ENCODE results near the gene APLP2. TPM values are rescaled to one million over a fixed set of nuclear protein-coding genes. Genes with fewer than 3 reads are reported as not detected.

Gene APLP2
- total RNA-seq, 3 donors from 2014 or later (not counting 1 experiment from before 2014, with no cell fraction given) = 99.8 to 119 (median 116) TPM

DNA sequence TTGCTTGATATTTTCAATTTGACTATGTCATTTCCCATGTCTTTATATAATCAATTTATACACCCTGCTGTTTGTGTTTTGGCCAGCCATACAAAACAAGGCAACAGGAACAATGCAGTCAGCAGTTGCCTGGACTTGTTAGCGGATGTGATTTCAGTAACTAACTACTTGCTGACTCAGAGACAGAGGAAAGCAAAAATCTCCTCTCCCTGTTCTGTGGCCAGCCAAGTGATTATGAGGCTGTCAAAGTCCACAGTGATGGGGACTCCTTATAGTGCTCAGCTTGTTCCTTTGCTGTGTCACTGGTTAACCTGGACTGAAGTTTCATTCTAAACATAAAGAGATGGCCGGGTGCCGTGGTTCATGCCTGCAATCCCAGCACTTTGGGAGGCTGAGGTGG, 32.6 kb upstream of the APLP2 start:
- Mint-ChIP-seq H3K27me3 (ENCODE audit: low read depth in 2 of 2) (peaks cover 12 to 18% of the 10 kb centered on the region in 2 donors), H3K27ac (no peak overlapping the region), H3K9me3 (no peaks in the 10 kb centered on the region), H3K4me3 (no peak overlapping the region), H3K36me3 (no peaks in the 10 kb centered on the region), H3K4me1 (peaks cover 9 to 11% of the 10 kb centered on the region in 2 donors)
- no peak overlapping the region for H3K4me3 ChIP-seq (ENCODE audit: low read length)
- intact Hi-C loops (cut with micrococcal nuclease) = no loop called here
- DNase-seq (no peak), ATAC-seq (no peak)
- no peak overlapping the region for H3K27ac ChIP-seq (ENCODE audit: low read length)
- H3K9me3 ChIP-seq (ENCODE audit: control insufficient read depth, insufficient read depth, low read length) = no peaks in the 10 kb centered on the region
- TF ChIP-seq, protein P1, sequence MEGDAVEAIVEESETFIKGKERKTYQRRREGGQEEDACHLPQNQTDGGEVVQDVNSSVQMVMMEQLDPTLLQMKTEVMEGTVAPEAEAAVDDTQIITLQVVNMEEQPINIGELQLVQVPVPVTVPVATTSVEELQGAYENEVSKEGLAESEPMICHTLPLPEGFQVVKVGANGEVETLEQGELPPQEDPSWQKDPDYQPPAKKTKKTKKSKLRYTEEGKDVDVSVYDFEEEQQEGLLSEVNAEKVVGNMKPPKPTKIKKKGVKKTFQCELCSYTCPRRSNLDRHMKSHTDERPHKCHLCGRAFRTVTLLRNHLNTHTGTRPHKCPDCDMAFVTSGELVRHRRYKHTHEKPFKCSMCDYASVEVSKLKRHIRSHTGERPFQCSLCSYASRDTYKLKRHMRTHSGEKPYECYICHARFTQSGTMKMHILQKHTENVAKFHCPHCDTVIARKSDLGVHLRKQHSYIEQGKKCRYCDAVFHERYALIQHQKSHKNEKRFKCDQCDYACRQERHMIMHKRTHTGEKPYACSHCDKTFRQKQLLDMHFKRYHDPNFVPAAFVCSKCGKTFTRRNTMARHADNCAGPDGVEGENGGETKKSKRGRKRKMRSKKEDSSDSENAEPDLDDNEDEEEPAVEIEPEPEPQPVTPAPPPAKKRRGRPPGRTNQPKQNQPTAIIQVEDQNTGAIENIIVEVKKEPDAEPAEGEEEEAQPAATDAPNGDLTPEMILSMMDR (IDR thresholded peaks at IDR 0.05) = no peak
- H3K4me1 ChIP-seq (ENCODE audit: control insufficient read depth, insufficient read depth, low read length) = peaks cover 7% of the 10 kb centered on the region
- WGBS (ENCODE audit: insufficient coverage) = 97% methylated on average over 3 of the region's 3 CpGs
- H3K36me3 ChIP-seq (ENCODE audit: control insufficient read depth, insufficient read depth, low read length) = no peaks in the 10 kb centered on the region
- H3K27me3 ChIP-seq (ENCODE audit: control insufficient read depth, insufficient read depth, low read length) = no peaks in the 10 kb centered on the region

DNA sequence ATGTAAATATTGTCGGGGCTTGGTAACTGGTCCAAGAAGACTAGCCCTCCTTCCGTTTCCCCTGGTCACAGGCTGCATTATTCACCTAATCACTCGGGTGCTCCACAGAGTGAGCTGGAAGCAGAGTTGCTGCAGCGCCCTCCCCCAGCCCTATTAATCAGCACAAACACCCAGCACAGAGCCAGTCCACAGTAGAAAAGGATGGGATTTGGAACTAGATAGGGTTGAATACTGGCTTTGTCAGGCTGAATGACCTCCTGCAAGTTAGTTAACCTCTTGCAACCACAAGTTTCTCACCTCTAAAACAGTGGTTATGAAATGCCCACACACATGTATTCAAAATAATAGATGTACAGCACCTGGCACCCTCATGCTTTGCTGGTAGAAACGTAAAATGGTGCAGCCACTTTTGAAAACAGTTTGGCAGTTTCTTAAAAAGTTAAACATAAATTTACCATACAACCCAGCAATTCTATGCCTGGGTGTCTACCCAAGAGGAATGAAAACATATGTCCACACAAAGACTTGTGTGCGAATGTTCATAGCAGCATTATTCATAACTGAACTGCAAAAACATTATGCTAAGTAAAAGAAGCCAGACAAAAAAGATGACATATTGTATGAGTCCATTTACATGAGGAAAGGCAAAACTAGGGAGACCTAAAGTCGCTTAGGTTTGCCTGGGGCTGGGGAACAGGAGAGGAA, 31.7 kb upstream of the APLP2 start:
- WGBS (ENCODE audit: insufficient coverage) = 68% methylated on average over 6 of the region's 7 CpGs

DNA sequence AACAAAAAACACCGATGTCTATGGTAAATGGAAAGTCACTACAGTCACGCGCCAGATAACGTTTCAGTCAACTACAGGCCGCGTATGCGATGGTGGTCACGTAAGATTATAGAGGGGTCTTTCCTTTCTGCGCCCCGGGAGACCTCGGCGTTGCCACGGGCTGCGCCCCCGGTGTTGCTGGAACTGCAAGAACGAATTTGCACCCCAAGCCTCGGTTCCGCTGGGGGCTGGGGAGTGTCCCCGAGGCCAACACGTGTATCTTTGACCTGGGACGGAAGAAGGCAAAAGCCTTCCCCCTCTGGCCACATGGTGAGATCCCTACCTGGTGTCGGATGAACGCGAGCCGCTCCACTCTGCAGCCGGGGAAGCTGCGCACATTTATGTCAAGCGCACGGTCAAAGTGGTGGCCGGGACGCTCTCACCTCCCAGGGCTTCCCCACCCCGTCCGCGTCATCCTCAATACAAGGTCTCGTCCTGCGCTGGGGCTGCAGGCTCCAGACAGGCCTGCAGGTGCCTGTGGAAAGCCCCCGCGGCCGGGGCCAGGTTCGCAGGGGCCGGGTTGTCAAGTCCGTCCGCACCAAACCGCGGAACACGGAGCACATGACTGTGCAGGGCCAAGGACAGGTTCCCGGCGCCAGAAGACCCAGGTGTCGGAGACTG, 29.3 kb upstream of the APLP2 start:
- Mint-ChIP-seq H3K4me3 (no peak overlapping the region), H3K36me3 (no peaks in the 10 kb centered on the region), H3K4me1 (peaks cover 9 to 11% of the 10 kb centered on the region in 2 donors), H3K9me3 (no peaks in the 10 kb centered on the region), H3K27ac (no peak overlapping the region), H3K27me3 (ENCODE audit: low read depth in 2 of 2) (peaks cover 15 to 22% of the 10 kb centered on the region in 2 donors)
- ATAC-seq (no peak), DNase-seq (no peak)
- H3K4me1 ChIP-seq (ENCODE audit: control insufficient read depth, insufficient read depth, low read length) = peaks cover 7% of the 10 kb centered on the region
- no peaks in the 10 kb centered on the region for H3K36me3 ChIP-seq (ENCODE audit: control insufficient read depth, insufficient read depth, low read length)
- intact Hi-C loops (cut with micrococcal nuclease) = no loop called here
- no peak overlapping the region for H3K27ac ChIP-seq (ENCODE audit: low read length)
- TF ChIP-seq, protein P1 (IDR thresholded peaks at IDR 0.05) = no peak
- H3K9me3 ChIP-seq (ENCODE audit: control insufficient read depth, insufficient read depth, low read length) = no peaks in the 10 kb centered on the region
- H3K27me3 ChIP-seq (ENCODE audit: control insufficient read depth, insufficient read depth, low read length) = no peaks in the 10 kb centered on the region
- H3K4me3 ChIP-seq (ENCODE audit: low read length) = no peak overlapping the region
- WGBS (ENCODE audit: insufficient coverage) = 94% methylated on average over 49 of the region's 49 CpGs

More for the DNA sequence above, 31.7 kb upstream of the APLP2 start:
- DNase-seq (no peak), ATAC-seq (peak in 1 of 3 donors; percentile 81)
- Histone ChIP-seq H3K27ac (ENCODE audit: low read length) (no peak overlapping the region), H3K4me3 (ENCODE audit: low read length) (no peak overlapping the region), H3K9me3 (ENCODE audit: control insufficient read depth, insufficient read depth, low read length) (no peaks in the 10 kb centered on the region), H3K36me3 (ENCODE audit: control insufficient read depth, insufficient read depth, low read length) (no peaks in the 10 kb centered on the region), H3K27me3 (ENCODE audit: control insufficient read depth, insufficient read depth, low read length) (no peaks in the 10 kb centered on the region), H3K4me1 (ENCODE audit: control insufficient read depth, insufficient read depth, low read length) (peaks cover 7% of the 10 kb centered on the region)
- intact Hi-C loops (cut with micrococcal nuclease) = no loop called here
- H3K27ac Mint-ChIP-seq = no peak overlapping the region
- TF ChIP-seq, protein P1 (IDR thresholded peaks at IDR 0.05) = no peak
- no peaks in the 10 kb centered on the region for H3K36me3 Mint-ChIP-seq
- H3K9me3 Mint-ChIP-seq = no peaks in the 10 kb centered on the region
- peaks cover 9 to 11% of the 10 kb centered on the region in 2 donors for H3K4me1 Mint-ChIP-seq
- peak overlapping the region; percentile 35 for H3K4me3 Mint-ChIP-seq
- peaks cover 13 to 22% of the 10 kb centered on the region in 2 donors for H3K27me3 Mint-ChIP-seq (ENCODE audit: low read depth in 2 of 2)

All from natural killer cell (primary cell).